HL-60/S4 treated with retinoic acid at 250 ng/mL for 4 days and 3 days (cell line): ENCODE data around the gene HTRA2.

Experiments used
- in situ Hi-C: fragments of 300-500 bp; cut with MboI; formaldehyde crosslinking; loops from 2 replicates; pipeline ENCODE4 v1.7.0; 2022; ENCODE audit warnings: low sequenced_read_pairs

Gene HTRA2

GRCh38 chr2:74538881-74539339 is 9.2 kb downstream of the HTRA2 start:
- in situ Hi-C loops: no loop called here

GRCh38 chr2:74540291-74540690 is 10.6 kb downstream of the HTRA2 start:
- in situ Hi-C loops: no loop called here

- in situ Hi-C loops: no loop called here
Measured at GRCh38 chr2:74542978-74543377, 13.2 kb downstream of the HTRA2 start.

GRCh38 chr2:74544634-74545033 is 14.9 kb downstream of the HTRA2 start:
- in situ Hi-C loops: no loop called here

GRCh38 chr2:74546004-74546403 is 16.3 kb downstream of the HTRA2 start:
- in situ Hi-C loops: no loop called here

GRCh38 chr2:74548285-74548899 is 18.7 kb downstream of the HTRA2 start:
- in situ Hi-C loops: no loop called here

GRCh38 chr2:74548900-74549826 is 19.4 kb downstream of the HTRA2 start:
- in situ Hi-C loops: no loop called here

GRCh38 chr2:74550231-74550630 is 20.5 kb downstream of the HTRA2 start:
- in situ Hi-C loops: no loop called here

- in situ Hi-C loops: no loop called here
Measured at GRCh38 chr2:74551530-74551929, 21.8 kb downstream of the HTRA2 start.

GRCh38 chr2:74551942-74552913 is 22.5 kb downstream of the HTRA2 start:
- in situ Hi-C loops: no loop called here

- in situ Hi-C loops: no loop called here
Measured at GRCh38 chr2:74552914-74553811, 23.4 kb downstream of the HTRA2 start.

GRCh38 chr2:74553892-74554819 is 24.4 kb downstream of the HTRA2 start, which contains the start of the genes DOK1 and LOXL3:
DOK1 (plus strand) TSS chr2:74554720; CDS start chr2:74554755, 35 bp downstream.
LOXL3 (minus strand) TSS chr2:74553942; CDS start chr2:74552634, 1,308 bp downstream.
- in situ Hi-C loops: no loop called here

- in situ Hi-C loops: no loop called here
Measured at GRCh38 chr2:74554820-74555531, 25.2 kb downstream of the HTRA2 start.

- in situ Hi-C loops: no loop called here
Measured at GRCh38 chr2:74555610-74556103, 25.9 kb downstream of the HTRA2 start.

GRCh38 chr2:74556159-74556558 is 26.4 kb downstream of the HTRA2 start:
- in situ Hi-C loops: no loop called here

- in situ Hi-C loops: no loop called here
Measured at GRCh38 chr2:74556831-74557370, 27.2 kb downstream of the HTRA2 start.
